Endothelial cell of umbilical vein (primary cell): Measurements from ENCODE around the gene SMARCAL1. TPM values are rescaled to one million over a fixed set of nuclear protein-coding genes. Genes with fewer than 3 reads are reported as not detected.

Source experiments
- BruUV-seq: library from RNA; stranded (reverse); fragments of 400-500 nt; replicated peaks from 2 replicates; lab custom pipeline; 2021; lab: Mats Ljungman, UMichigan
- CTCF ChIA-PET: fragments of 300-600, 350-600 bp; sonication (Branson Sonifier 250); formaldehyde crosslinking; loops from one replicate; lab custom pipeline; 2021; ENCODE audit warnings: antibody characterized with exemption, inconsistent platforms; lab: Charles Lee
- POLR2A ChIA-PET: fragments of 300-600, 350-600 bp; sonication (Branson Sonifier 250); formaldehyde crosslinking; loops from one replicate; lab custom pipeline; 2021; ENCODE audit warnings: antibody characterized with exemption, inconsistent platforms; lab: Charles Lee
- DNase-seq: peaks from one replicate; pipeline ENCODE4 v3.0.0-alpha.2; 2011; ENCODE audit warnings: low read depth, low spot score
- FAIRE-seq: peaks from 2 replicates; lab custom pipeline; 2011; peaks lifted over from hg19 to GRCh38; lab: Jason Lieb, UNC
- H2AFZ ChIP-seq: 2 replicates; pipeline ENCODE4 v1.6.0; 2012; ENCODE audit warnings: low read depth, low read length, control low read depth, inconsistent platforms
- H3K27ac ChIP-seq: 2 replicates; pipeline ENCODE4 v1.5.1; 2011; ENCODE audit warnings: low read depth, mild to moderate bottlenecking, control low read depth, low read length, moderate library complexity; ENCODE audit not compliant: insufficient read depth
- H3K27me3 ChIP-seq, 2 experiments: 2 replicates each; pipeline versions ENCODE4 v1.6.0 to v1.6.1; 2011; ENCODE audit warnings: low read length in 2 of 2, mixed read lengths in 1 of 2; ENCODE audit not compliant: control insufficient read depth in 2 of 2, insufficient read depth in 2 of 2
- H3K36me3 ChIP-seq, 2 experiments: 2 replicates in 1 of 2; 3 replicates in 1 of 2; pipeline ENCODE4 v1.5.1; 2011; ENCODE audit warnings: low read length in 2 of 2, mild to moderate bottlenecking in 1 of 2, moderate library complexity in 1 of 2; ENCODE audit not compliant: control insufficient read depth in 2 of 2, insufficient read depth in 2 of 2; ENCODE audit errors: extremely low read depth in 1 of 2
- H3K4me1 ChIP-seq: 3 replicates; pipeline ENCODE4 v1.5.1; 2011; ENCODE audit warnings: mild to moderate bottlenecking, low read length; ENCODE audit not compliant: control insufficient read depth, insufficient read depth; ENCODE audit errors: extremely low read depth
- H3K4me2 ChIP-seq: 2 replicates; pipeline ENCODE4 v1.6.1; 2011; ENCODE audit warnings: low read length, control low read depth, mixed read lengths; ENCODE audit not compliant: insufficient read depth
- H3K4me3 ChIP-seq, 3 experiments: fragments of 200-600 bp in 1 of 3; sonication (generic), shearing (Covaris generic) in 1 of 3; replicated peaks in 1 of 3; 2 replicates each; pipeline ENCODE4 v1.5.1; 2011 to 2016; ENCODE audit warnings: control low read depth in 3 of 3, low read length in 3 of 3, mild to moderate bottlenecking in 2 of 3, inconsistent platforms in 1 of 3, low read depth in 1 of 3, moderate library complexity in 1 of 3; ENCODE audit not compliant: insufficient read depth in 1 of 3
- H3K79me2 ChIP-seq: 2 replicates; pipeline ENCODE4 v1.6.0; 2012; ENCODE audit warnings: low read length, inconsistent platforms; ENCODE audit not compliant: control insufficient read depth, insufficient read depth
- H3K9ac ChIP-seq: replicated peaks from 2 replicates; pipeline ENCODE3; 2011; ENCODE audit warnings: low read length, control low read depth; ENCODE audit not compliant: insufficient read depth; ENCODE audit errors: extremely low read depth
- H3K9me1 ChIP-seq: replicated peaks from 3 replicates; pipeline ENCODE4 v1.6.0; 2011; ENCODE audit warnings: mild to moderate bottlenecking, low read length; ENCODE audit not compliant: control insufficient read depth, insufficient read depth; ENCODE audit errors: extremely low read depth
- H3K9me3 ChIP-seq: replicated peaks from 2 replicates; pipeline ENCODE4 v1.5.1; 2012; ENCODE audit warnings: low read length, inconsistent platforms; ENCODE audit not compliant: control insufficient read depth, insufficient read depth
- H4K20me1 ChIP-seq: replicated peaks from 2 replicates; pipeline ENCODE3; 2011; ENCODE audit warnings: mild to moderate bottlenecking, low read length; ENCODE audit not compliant: control insufficient read depth, insufficient read depth; ENCODE audit errors: extremely low read depth
- EZH2 ChIP-seq: IDR thresholded peaks from 2 replicates; pipeline ENCODE4 v1.6.1; 2012; ENCODE audit warnings: borderline replicate concordance, low read depth, mild to moderate bottlenecking, moderate library complexity, low read length, inconsistent platforms; ENCODE audit not compliant: severe bottlenecking
- FOS ChIP-seq: IDR thresholded peaks from 2 replicates; pipeline ENCODE4 v1.6.1; 2011; ENCODE audit warnings: mild to moderate bottlenecking, low read length, moderate library complexity, borderline replicate concordance; ENCODE audit not compliant: insufficient read depth
- GATA2 ChIP-seq: IDR thresholded peaks from 2 replicates; pipeline ENCODE4 v1.7.0; 2011; ENCODE audit warnings: low read depth, mild to moderate bottlenecking, moderate library complexity, mixed read lengths, low read length; ENCODE audit not compliant: insufficient read length, insufficient read depth
- JUN ChIP-seq: IDR thresholded peaks from 2 replicates; pipeline ENCODE4 v1.6.1; 2011; ENCODE audit warnings: borderline replicate concordance, low read depth; ENCODE audit not compliant: insufficient read length, insufficient read depth
- MYC ChIP-seq: IDR thresholded peaks from one replicate; pipeline ENCODE4 v1.6.1; 2011; ENCODE audit warnings: mild to moderate bottlenecking, low read depth, low read length
- POLR2A ChIP-seq: IDR thresholded peaks from 2 replicates; pipeline ENCODE4 v1.6.1; 2012; ENCODE audit warnings: low read depth, mild to moderate bottlenecking, control low read depth, low read length
- POLR2AphosphoS5 ChIP-seq: IDR thresholded peaks from 2 replicates; pipeline ENCODE4 v1.6.1; 2012; ENCODE audit warnings: low read depth, mild to moderate bottlenecking, control low read depth, low read length, moderate library complexity; ENCODE audit not compliant: insufficient read depth
- dilution Hi-C: fragments of 300-500 bp; cut with MboI; formaldehyde crosslinking; loops from one replicate; pipeline ENCODE4 v1.15.0; 2019; ENCODE audit warnings: low sequenced_read_pairs; ENCODE audit not compliant: extremely low pct_ligation_motif_present
- intact Hi-C: fragments of 100-400 bp; cut with micrococcal nuclease; formaldehyde crosslinking; loops from one replicate; pipeline ENCODE4 v1.10.0; 2022
- polyA plus RNA-seq, 4 experiments: library from polyadenylated mRNA; depleted of rRNA in 3 of 4; stranded (reverse) in 3 of 4; unstranded in 1 of 4; fragments of >200 nt; gene quantifications; 2 replicates each; pipeline versions ENCODE4 v1.2.1 to v1.2.3, GENCODE V29; 2011 to 2012; ENCODE audit warnings: missing spikeins in 1 of 4
- total RNA-seq: library from RNA; stranded (reverse); gene quantifications from 2 replicates; pipeline ENCODE4 v1.2.3, GENCODE V29; 2021
- TF ChIP-seq, protein P1 (sequence below), 2 donors: IDR thresholded peaks; 1 replicate in 1 of 2; 2 replicates in 1 of 2; pipeline ENCODE4 v1.5.1; 2011; ENCODE audit warnings: low read length in 2 of 2, mild to moderate bottlenecking in 2 of 2, moderate library complexity in 2 of 2, control low read depth in 1 of 2, inconsistent platforms in 1 of 2, low read depth in 1 of 2; ENCODE audit not compliant: insufficient read depth in 1 of 2; ENCODE audit errors: extremely low read depth in 1 of 2
- TF ChIP-seq, protein P2 (sequence below): IDR thresholded peaks from 2 replicates; pipeline ENCODE4 v1.6.1; 2011; ENCODE audit not compliant: insufficient read depth, insufficient read length

Gene SMARCAL1
- total and polyA plus RNA-seq, 2 donors (not counting 3 experiments of a cell fraction or from before 2014, with no cell fraction given), result 25.4 to 30.7 TPM

DNA sequence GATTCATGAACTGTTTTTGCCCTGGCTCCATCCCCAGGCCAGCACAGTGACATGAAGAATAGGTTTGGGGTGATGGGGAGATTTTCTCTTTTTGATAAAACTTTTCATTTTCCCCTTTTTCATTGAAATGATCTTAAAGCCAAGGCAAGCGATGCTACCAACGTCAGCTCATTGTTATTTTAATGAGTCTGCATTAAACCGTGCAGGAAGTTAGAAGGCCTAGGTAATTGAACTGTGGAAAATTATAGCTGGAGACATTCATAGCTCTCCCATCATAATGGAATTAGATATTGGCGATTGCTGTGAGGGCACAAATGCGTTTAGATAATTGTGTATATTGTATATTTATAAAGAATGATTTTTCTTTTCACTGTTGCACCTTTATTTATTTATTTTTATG, 33.2 kb downstream of the SMARCAL1 start:
- no peak overlapping the region for H3K4me2 ChIP-seq
- no TSS peak for BruUV-seq
- peaks cover 8 to 14% of the 10 kb centered on the region in 2 experiments for H3K36me3 ChIP-seq
- H4K20me1 ChIP-seq, result no peaks in the 10 kb centered on the region
- FAIRE-seq, result no peak
- H3K9me3 ChIP-seq, result no peaks in the 10 kb centered on the region
- H3K9ac ChIP-seq, result no peak overlapping the region
- H3K27ac ChIP-seq, result no peak overlapping the region
- H3K4me3 ChIP-seq, result no peak overlapping the region
- TF ChIP-seq EZH2 (no peak), MYC (no peak), GATA2 (no peak), JUN (no peak), POLR2AphosphoS5 (no peak), POLR2A (no peak), FOS (no peak)
- TF ChIP-seq, protein P1, sequence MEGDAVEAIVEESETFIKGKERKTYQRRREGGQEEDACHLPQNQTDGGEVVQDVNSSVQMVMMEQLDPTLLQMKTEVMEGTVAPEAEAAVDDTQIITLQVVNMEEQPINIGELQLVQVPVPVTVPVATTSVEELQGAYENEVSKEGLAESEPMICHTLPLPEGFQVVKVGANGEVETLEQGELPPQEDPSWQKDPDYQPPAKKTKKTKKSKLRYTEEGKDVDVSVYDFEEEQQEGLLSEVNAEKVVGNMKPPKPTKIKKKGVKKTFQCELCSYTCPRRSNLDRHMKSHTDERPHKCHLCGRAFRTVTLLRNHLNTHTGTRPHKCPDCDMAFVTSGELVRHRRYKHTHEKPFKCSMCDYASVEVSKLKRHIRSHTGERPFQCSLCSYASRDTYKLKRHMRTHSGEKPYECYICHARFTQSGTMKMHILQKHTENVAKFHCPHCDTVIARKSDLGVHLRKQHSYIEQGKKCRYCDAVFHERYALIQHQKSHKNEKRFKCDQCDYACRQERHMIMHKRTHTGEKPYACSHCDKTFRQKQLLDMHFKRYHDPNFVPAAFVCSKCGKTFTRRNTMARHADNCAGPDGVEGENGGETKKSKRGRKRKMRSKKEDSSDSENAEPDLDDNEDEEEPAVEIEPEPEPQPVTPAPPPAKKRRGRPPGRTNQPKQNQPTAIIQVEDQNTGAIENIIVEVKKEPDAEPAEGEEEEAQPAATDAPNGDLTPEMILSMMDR (IDR thresholded peaks at IDR 0.05; ENCODE audit: extremely low read depth in 1 of 2, insufficient read depth in 1 of 2, low read depth in 1 of 2, low read length in 2 of 2), result no peak
- TF ChIP-seq, protein P2, sequence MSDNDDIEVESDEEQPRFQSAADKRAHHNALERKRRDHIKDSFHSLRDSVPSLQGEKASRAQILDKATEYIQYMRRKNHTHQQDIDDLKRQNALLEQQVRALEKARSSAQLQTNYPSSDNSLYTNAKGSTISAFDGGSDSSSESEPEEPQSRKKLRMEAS, result no peak
- H3K9me1 ChIP-seq, result no peaks in the 10 kb centered on the region
- POLR2A ChIA-PET, result interaction anchor here (1.1 kb wide), 1 partner anchor 53 kb away, joined by 6 read pairs; the partner anchor contains the start of gene RPL37A
- CTCF ChIA-PET, result interaction anchor here (0.6 to 1.1 kb wide), 2 partner anchors 39 to 1268 kb away, joined by 3 read pairs; no protein-coding TSS in a partner anchor
- no peaks in the 10 kb centered on the region for H3K27me3 ChIP-seq
- no peak overlapping the region for H2AFZ ChIP-seq
- DNase-seq, result peak; percentile 20
- no peaks in the 10 kb centered on the region for H3K4me1 ChIP-seq
- intact Hi-C loops (no loop called here), dilution Hi-C loops (no loop called here)
- H3K79me2 ChIP-seq, result no peaks in the 10 kb centered on the region
